Measurements from ENCODE around the gene ETHE1.

- TF ChIP-seq CTCF (IDR thresholded peaks at IDR 0.05; ENCODE audit: low read length), result no peak
- no peak for TF ChIP-seq EZH2 (IDR thresholded peaks at IDR 0.05; ENCODE audit: borderline replicate concordance, low read length)
These were observed 46.9 kb downstream of the ETHE1 start for GRCh38 chr19:43479961-43480561.
